Brain microvascular endothelial cell (primary cell): ENCODE data around the gene STAT5A.

Source experiments
- DNase-seq: peaks from one replicate; pipeline ENCODE4 v3.0.0-alpha.2; 2020
- H3K27ac ChIP-seq: fragments of 250-450 bp; sonication (Bioruptor Pico); 2 replicates; pipeline ENCODE4 v1.5.1; 2020; ENCODE audit warnings: mild to moderate bottlenecking, moderate library complexity
- H3K27me3 ChIP-seq: fragments of 250-450 bp; sonication (Bioruptor Pico); replicated peaks from 2 replicates; pipeline ENCODE4 v1.5.1; 2020; ENCODE audit warnings: mild to moderate bottlenecking
- H3K36me3 ChIP-seq: fragments of 250-450 bp; sonication (Bioruptor Pico); replicated peaks from 2 replicates; pipeline ENCODE4 v1.5.1; 2020; ENCODE audit warnings: mild to moderate bottlenecking
- H3K4me3 ChIP-seq: 2 replicates; pipeline ENCODE4 v1.5.1; 2011; ENCODE audit warnings: low read depth, mild to moderate bottlenecking, control low read depth, low read length, moderate library complexity
- in situ Hi-C: cut with HindIII; loops from 2 replicates; pipeline ENCODE4 v1.10.0; 2017; ENCODE audit warnings: low sequenced_read_pairs, low pct_ligation_motif_present
- TF ChIP-seq, protein P1 (sequence below): IDR thresholded peaks from 2 replicates; pipeline ENCODE4 v1.5.1; 2011; ENCODE audit warnings: low read depth, mild to moderate bottlenecking, moderate library complexity, low read length, control low read depth, inconsistent platforms; ENCODE audit errors: missing control alignments

Gene STAT5A

DNA sequence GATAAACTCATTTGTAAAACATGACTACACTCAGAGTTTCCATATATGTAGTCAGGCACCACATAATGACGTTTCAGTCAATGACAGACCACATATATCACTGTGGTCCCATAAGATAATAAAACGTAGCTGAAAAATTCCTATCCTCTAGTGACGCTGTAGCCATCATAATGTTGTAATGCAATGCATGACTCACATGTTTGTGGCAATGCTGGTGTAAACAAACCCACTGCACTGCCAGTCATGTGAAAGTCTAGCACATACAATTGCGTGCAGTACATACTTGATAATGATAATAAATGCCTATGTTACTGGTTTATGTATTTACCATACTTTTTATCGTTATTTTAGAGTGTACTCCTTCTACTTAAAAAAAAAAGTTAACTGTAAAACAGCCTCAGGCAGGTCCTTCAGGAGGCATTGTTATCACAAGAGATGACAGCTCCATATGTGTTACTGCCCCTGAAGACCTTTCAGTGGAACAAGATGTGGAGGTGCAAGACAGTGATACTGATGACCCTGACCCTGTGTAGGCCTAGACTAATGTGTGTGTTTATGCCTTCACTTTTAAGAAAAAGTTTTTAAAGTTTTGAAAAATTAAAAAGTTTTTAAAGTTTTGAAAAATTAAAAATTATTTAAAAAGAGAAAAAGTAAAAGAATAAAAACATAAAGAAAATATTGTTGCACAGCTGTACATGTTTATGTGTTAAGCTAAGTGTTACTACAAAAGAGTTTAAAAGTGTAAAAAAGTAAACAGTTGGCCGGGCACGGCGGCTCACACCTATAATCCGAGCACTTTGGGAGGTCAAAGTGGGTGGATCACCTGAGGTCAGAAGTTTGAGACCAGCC lies 21.2 kb upstream of the STAT5A start:
- Histone ChIP-seq H3K4me3 (no peak overlapping the region), H3K27ac (peak overlapping the region; percentile 75), H3K36me3 (no peaks in the 10 kb centered on the region), H3K27me3 (no peaks in the 10 kb centered on the region)
- DNase-seq, result peak; percentile 91
- TF ChIP-seq, protein P1, sequence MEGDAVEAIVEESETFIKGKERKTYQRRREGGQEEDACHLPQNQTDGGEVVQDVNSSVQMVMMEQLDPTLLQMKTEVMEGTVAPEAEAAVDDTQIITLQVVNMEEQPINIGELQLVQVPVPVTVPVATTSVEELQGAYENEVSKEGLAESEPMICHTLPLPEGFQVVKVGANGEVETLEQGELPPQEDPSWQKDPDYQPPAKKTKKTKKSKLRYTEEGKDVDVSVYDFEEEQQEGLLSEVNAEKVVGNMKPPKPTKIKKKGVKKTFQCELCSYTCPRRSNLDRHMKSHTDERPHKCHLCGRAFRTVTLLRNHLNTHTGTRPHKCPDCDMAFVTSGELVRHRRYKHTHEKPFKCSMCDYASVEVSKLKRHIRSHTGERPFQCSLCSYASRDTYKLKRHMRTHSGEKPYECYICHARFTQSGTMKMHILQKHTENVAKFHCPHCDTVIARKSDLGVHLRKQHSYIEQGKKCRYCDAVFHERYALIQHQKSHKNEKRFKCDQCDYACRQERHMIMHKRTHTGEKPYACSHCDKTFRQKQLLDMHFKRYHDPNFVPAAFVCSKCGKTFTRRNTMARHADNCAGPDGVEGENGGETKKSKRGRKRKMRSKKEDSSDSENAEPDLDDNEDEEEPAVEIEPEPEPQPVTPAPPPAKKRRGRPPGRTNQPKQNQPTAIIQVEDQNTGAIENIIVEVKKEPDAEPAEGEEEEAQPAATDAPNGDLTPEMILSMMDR, result no peak
- in situ Hi-C loops, result no loop called here

DNA sequence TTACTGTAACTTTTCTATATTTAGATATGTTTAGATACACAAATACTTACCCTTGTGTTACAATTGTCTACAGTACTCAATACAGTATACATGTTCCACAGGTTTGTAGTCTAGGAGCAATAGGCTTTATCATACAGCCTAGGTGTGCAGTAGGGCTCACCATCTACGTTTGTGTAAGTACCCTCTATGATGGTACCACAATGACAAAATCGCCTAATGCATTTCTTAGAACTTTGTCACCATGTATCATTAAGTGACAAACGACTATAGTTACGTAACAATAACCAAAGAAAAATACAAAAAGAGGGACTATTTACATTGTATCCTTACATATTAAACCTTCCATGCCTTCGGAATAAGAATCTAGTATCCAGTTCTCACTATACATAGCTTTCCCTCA lies 20.1 kb upstream of the STAT5A start:
- H3K4me3 ChIP-seq, result no peak overlapping the region
- in situ Hi-C loops, result no loop called here
- TF ChIP-seq, protein P1, result no peak
- H3K27ac ChIP-seq, result no peak overlapping the region
- H3K36me3 ChIP-seq, result no peaks in the 10 kb centered on the region
- no peaks in the 10 kb centered on the region for H3K27me3 ChIP-seq
- DNase-seq, result no peak

DNA sequence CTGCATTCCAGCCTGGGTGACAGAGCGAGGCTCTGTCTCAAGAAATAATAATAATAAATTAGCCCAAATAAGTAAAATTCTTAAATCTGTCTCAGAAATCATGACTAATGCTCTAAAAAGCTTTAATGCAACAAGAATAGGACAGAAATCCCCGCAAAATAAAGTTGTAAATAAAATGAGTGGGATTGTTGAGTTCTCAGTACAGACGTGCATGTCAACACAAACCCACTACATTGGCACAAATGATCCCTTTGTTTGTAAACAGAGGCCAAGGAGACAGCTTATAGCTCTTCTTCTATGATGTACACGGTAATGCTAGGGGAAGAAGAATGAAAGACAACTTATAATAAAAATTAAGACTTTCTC lies 18.1 kb upstream of the STAT5A start:
- H3K27ac ChIP-seq, result peak overlapping the region; percentile 56
- no peaks in the 10 kb centered on the region for H3K36me3 ChIP-seq
- TF ChIP-seq, protein P1, result no peak
- no peak overlapping the region for H3K4me3 ChIP-seq
- in situ Hi-C loops, result no loop called here
- DNase-seq, result no peak
- no peaks in the 10 kb centered on the region for H3K27me3 ChIP-seq

DNA sequence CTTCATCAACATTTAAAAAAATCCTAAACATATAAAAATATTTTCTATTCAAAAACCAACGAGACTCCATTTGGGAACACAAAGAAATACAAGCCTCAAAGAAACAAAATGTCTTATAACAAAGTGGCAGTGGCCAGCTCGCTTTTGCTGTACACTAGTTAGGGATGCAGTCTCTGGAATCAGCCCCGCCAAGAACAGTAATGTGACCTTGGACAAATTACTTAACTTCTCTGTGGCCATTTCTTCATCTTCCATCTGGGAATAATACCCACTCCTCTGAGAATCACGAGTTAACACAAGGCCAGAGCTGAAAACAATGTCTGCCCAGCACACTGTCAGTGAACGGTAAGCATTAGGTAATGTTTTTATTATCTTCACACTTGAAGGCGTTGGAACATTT lies 17.7 kb upstream of the STAT5A start:
- no peaks in the 10 kb centered on the region for H3K27me3 ChIP-seq
- TF ChIP-seq, protein P1, result no peak
- in situ Hi-C loops, result no loop called here
- no peaks in the 10 kb centered on the region for H3K36me3 ChIP-seq
- H3K4me3 ChIP-seq, result no peak overlapping the region
- no peak for DNase-seq
- no peak overlapping the region for H3K27ac ChIP-seq

DNA sequence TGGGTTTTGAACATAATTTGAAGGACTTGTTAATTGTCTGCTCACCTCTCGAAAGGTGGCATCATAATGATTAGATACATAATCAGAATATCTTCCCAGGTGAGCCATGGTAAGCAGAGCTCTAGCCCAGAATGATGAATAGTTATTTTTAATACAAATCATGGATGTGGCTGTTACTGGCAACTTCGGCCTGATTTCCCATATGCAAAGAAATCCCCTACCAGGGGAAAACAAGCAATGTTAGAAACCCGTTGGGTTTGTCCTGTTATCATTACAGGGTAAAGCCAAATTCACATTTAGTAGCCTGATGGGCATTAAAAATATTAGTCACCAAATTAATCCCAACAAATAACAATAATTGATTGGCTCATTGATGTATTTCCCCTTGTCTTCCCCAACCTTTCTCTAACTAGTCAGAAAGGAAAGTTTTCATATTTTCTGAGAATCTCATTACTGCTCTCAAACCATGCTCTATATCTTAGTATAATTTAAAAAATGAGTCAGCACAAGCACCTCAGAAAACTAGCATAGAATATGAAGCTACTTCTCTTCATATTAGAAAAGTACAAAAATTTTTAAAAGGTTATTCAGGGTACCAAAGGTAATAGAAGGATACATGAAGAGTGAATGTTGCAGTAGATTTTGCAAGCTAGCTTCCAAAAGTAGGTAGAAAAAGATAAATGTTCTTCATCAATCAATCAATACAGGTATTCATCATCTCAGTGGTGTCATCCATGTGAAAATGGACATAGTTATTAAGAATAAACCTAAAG lies 17.1 kb upstream of the STAT5A start:
- Histone ChIP-seq H3K4me3 (no peak overlapping the region), H3K27me3 (no peaks in the 10 kb centered on the region), H3K27ac (no peak overlapping the region), H3K36me3 (no peaks in the 10 kb centered on the region)
- in situ Hi-C loops, result no loop called here
- TF ChIP-seq, protein P1, result no peak
- no peak for DNase-seq

DNA sequence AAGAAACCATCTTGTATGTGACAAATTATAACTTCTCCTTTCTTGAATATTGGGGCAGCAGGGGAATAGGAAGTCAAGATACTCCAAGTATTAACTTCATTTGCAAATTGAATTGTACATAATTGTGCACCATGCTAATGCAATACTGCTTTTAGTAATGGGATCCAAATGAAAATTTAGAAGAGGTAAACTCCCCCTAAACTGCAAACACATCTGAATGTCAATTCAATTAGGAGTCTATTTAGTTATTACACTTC lies 16.6 kb upstream of the STAT5A start:
- Histone ChIP-seq H3K36me3 (no peaks in the 10 kb centered on the region), H3K27me3 (no peaks in the 10 kb centered on the region), H3K4me3 (no peak overlapping the region), H3K27ac (no peak overlapping the region)
- TF ChIP-seq, protein P1, result no peak
- in situ Hi-C loops, result no loop called here
- DNase-seq, result no peak
